K562 (cell line): ENCODE data around the gene LCTL. TPM values are rescaled to one million over a fixed set of nuclear protein-coding genes. Genes with fewer than 3 reads are reported as not detected.

Source experiments
- CHD2 ChIP-seq: IDR thresholded peaks from 2 replicates; pipeline ENCODE4 v1.6.1; 2011; ENCODE audit warnings: low read depth, low read length
- DMBX1 ChIP-seq: fragments of 250-450 bp; sonication (Bioruptor Pico); IDR thresholded peaks from 2 replicates; pipeline ENCODE4 v1.8.0; 2022; ENCODE audit warnings: inconsistent platforms, mild to moderate bottlenecking, moderate library complexity, borderline replicate concordance
- ELF1 ChIP-seq: fragments of 200-800 bp; sonication (Bioruptor generic); IDR thresholded peaks from 2 replicates; pipeline ENCODE4 v1.6.1; 2016; ENCODE audit warnings: missing genetic modification characterization, missing compliant biosample characterization
- HMGXB4 ChIP-seq: sonication (generic); formaldehyde crosslinking; IDR thresholded peaks from 2 replicates; pipeline ENCODE4 v1.8.1; 2023; ENCODE audit warnings: mild to moderate bottlenecking, missing genetic modification reagents
- HNRNPL ChIP-seq: fragments of 200-400 bp; formaldehyde crosslinking; IDR thresholded peaks from 2 replicates; pipeline ENCODE4 v1.6.1; 2017; ENCODE audit warnings: low read depth, mild to moderate bottlenecking, low read length
- HNRNPUL1 ChIP-seq: fragments of 200-400 bp; formaldehyde crosslinking; IDR thresholded peaks from 2 replicates; pipeline ENCODE4 v1.6.1; 2017; ENCODE audit warnings: low read length
- HOMEZ ChIP-seq: fragments of 250-450 bp; sonication (Bioruptor Pico); IDR thresholded peaks from 2 replicates; pipeline ENCODE4 v1.4.0; 2020; ENCODE audit warnings: mild to moderate bottlenecking, moderate library complexity
- LEF1 ChIP-seq: fragments of 450-650 bp; IDR thresholded peaks from 2 replicates; pipeline ENCODE4 v1.6.1; 2016; ENCODE audit warnings: mild to moderate bottlenecking
- MLX ChIP-seq, 2 experiments: fragments of 450-650 bp in 1 of 2; sonication (generic) in 1 of 2; formaldehyde crosslinking; conservative IDR thresholded peaks; 2 replicates each; pipeline versions ENCODE4 v1.4.0 to v1.8.1; 2020 to 2022; ENCODE audit warnings: mild to moderate bottlenecking in 1 of 2, missing genetic modification reagents in 1 of 2
- MXI1 ChIP-seq: IDR thresholded peaks from 2 replicates; pipeline ENCODE4 v1.6.1; 2011; ENCODE audit warnings: low read depth, mild to moderate bottlenecking, improper control_type of control experiment, low read length
- NR3C1 ChIP-seq: sonication (generic); formaldehyde crosslinking; IDR thresholded peaks from 2 replicates; pipeline ENCODE4 v1.8.1; 2022; ENCODE audit warnings: missing genetic modification reagents
- PREB ChIP-seq: sonication (generic); formaldehyde crosslinking; IDR thresholded peaks from 2 replicates; pipeline ENCODE4 v1.8.1; 2023; ENCODE audit warnings: mild to moderate bottlenecking, missing genetic modification reagents
- PTTG1 ChIP-seq: fragments of 450-650 bp; IDR thresholded peaks from 2 replicates; pipeline ENCODE4 v1.6.1; 2016; ENCODE audit warnings: low read depth, mild to moderate bottlenecking, missing genetic modification characterization, missing compliant biosample characterization
- RNF219 ChIP-seq: fragments of 250-450 bp; sonication (Bioruptor Pico); IDR thresholded peaks from 2 replicates; pipeline ENCODE4 v1.5.0; 2022; ENCODE audit warnings: mild to moderate bottlenecking
- TBL1XR1 ChIP-seq, 2 experiments: IDR thresholded peaks; 2 replicates each; pipeline ENCODE4 v1.6.1; 2012; ENCODE audit warnings: improper control_type of control experiment in 2 of 2, low read length in 2 of 2, mild to moderate bottlenecking in 1 of 2
- TCF7L2 ChIP-seq: fragments of 150-350 bp; IDR thresholded peaks from 2 replicates; pipeline ENCODE4 v1.6.1; 2016; ENCODE audit warnings: low read depth, mild to moderate bottlenecking, low read length, moderate library complexity
- TRIM25 ChIP-seq: fragments of 450-650 bp; IDR thresholded peaks from 2 replicates; pipeline ENCODE4 v1.7.0; 2016; ENCODE audit warnings: borderline replicate concordance
- WHSC1 ChIP-seq: IDR thresholded peaks from one replicate; pipeline ENCODE4 v1.6.1; 2012; ENCODE audit warnings: low read length, control low read depth, inconsistent platforms
- ZNF507 ChIP-seq: conservative IDR thresholded peaks from 2 replicates; pipeline ENCODE4 v1.6.1; 2017; ENCODE audit warnings: missing genetic modification characterization, missing compliant biosample characterization
- polyA plus RNA-seq, 8 experiments: library from polyadenylated mRNA; depleted of rRNA in 4 of 8; stranded (reverse) in 5 of 8; unstranded in 3 of 8; fragments of >200 nt; fragmentation: Nextera tagmentation in 2 of 8; fragmentation: Illumina TruSeq in 1 of 8; extraction: Ambion mirVana in 2 of 8; extraction: Trizol in 1 of 8; gene quantifications; 2 replicates each; pipeline versions ENCODE4 v1.2.1 to v1.2.3, GENCODE V29; 2011 to 2014; ENCODE audit warnings: inconsistent platforms in 1 of 8, missing spikeins in 1 of 8
- total RNA-seq, 7 experiments: library from RNA; depleted of rRNA in 6 of 7; stranded (reverse); fragments of >200 nt in 6 of 7; fragmentation: Illumina TruSeq in 2 of 7; extraction: Trizol in 2 of 7; gene quantifications; 2 replicates each; pipeline versions ENCODE4 v1.2.1 to v1.2.3, GENCODE V29; 2011 to 2021; ENCODE audit warnings: low replicate concordance in 1 of 7

The LCTL gene
- total and polyA plus RNA-seq, 9 of the 15 experiments (the other 6 are each of a cell fraction or from before 2014, with no cell fraction given), result 0.08 to 0.31 (median 0.17) TPM; not detected in 6

GRCh38 chr15:66503780-66504562 lies 61.8 kb downstream of the LCTL start (continued):
- TF ChIP-seq PREB (CRISPR knock-in tag), result no peak
- no peak for TF ChIP-seq NR3C1 (CRISPR knock-in tag)
- no peak for TF ChIP-seq TBL1XR1 (IDR thresholded peaks at IDR 0.05; ENCODE audit: low read length in 2 of 2)
- no peak for TF ChIP-seq RNF219
- 0 out of 2 replicates have a peak, but pooled peaks have one; percentile 44 for TF ChIP-seq TRIM25
- TF ChIP-seq HNRNPUL1, result no peak
- no peak for TF ChIP-seq HMGXB4
- no peak for TF ChIP-seq HOMEZ
- no peak for TF ChIP-seq ZNF507 (tag)
- no peak for TF ChIP-seq WHSC1
- no peak for TF ChIP-seq TCF7L2
- no peak for TF ChIP-seq CHD2
- no peak for TF ChIP-seq DMBX1
- TF ChIP-seq ELF1 (tag), result no peak
- no peak for TF ChIP-seq PTTG1 (tag)
- no peak for TF ChIP-seq MLX (CRISPR knock-in tag; conservative IDR thresholded peaks at IDR 0.05)
- no peak for TF ChIP-seq LEF1
- TF ChIP-seq MXI1, result peak; percentile 17; the same call in 1 of the 2 replicates
- TF ChIP-seq HNRNPL, result no peak; the same call in none of the 2 replicates
